GM11168 (cell line): ENCODE measurements around the gene CCDC186.

Source experiments
- in situ Hi-C: fragments of 300-500 bp; cut with MboI; formaldehyde crosslinking; loops from one replicate; pipeline ENCODE4 v1.12.0; 2022; ENCODE audit warnings: low sequenced_read_pairs; ENCODE audit not compliant: unreplicated experiment

Gene CCDC186

GRCh38 chr10:114173921-114174694 lies at the start of gene CCDC186:
TSS of gene CCDC186 (minus strand) at chr10:114174203. CDS start at chr10:114163268, 10,935 bp downstream.
- in situ Hi-C loops: no loop called here

- in situ Hi-C loops: no loop called here
Measured at GRCh38 chr10:114223066-114223465, 49.1 kb upstream of the CCDC186 start.

- in situ Hi-C loops: no loop called here
Measured at GRCh38 chr10:114221235-114221634, 47.2 kb upstream of the CCDC186 start.

- in situ Hi-C loops: no loop called here
Measured at GRCh38 chr10:114220281-114220680, 46.3 kb upstream of the CCDC186 start.

- in situ Hi-C loops: no loop called here
Measured at GRCh38 chr10:114215033-114215432, 41.0 kb upstream of the CCDC186 start.

- in situ Hi-C loops: no loop called here
Measured at GRCh38 chr10:114212153-114212552, 38.1 kb upstream of the CCDC186 start.

GRCh38 chr10:114208351-114208750 lies 34.3 kb upstream of the CCDC186 start:
- in situ Hi-C loops: no loop called here

GRCh38 chr10:114207349-114207748 lies 33.3 kb upstream of the CCDC186 start:
- in situ Hi-C loops: no loop called here

- in situ Hi-C loops: no loop called here
Measured at GRCh38 chr10:114206902-114207301, 32.9 kb upstream of the CCDC186 start.

GRCh38 chr10:114202812-114203211 lies 28.8 kb upstream of the CCDC186 start:
- in situ Hi-C loops: no loop called here

- in situ Hi-C loops: no loop called here
Measured at GRCh38 chr10:114199239-114199638, 25.2 kb upstream of the CCDC186 start.

GRCh38 chr10:114195079-114195478 lies 21.1 kb upstream of the CCDC186 start:
- in situ Hi-C loops: no loop called here

GRCh38 chr10:114189700-114190099 lies 15.7 kb upstream of the CCDC186 start:
- in situ Hi-C loops: no loop called here

- in situ Hi-C loops: no loop called here
Measured at GRCh38 chr10:114188900-114189299, 14.9 kb upstream of the CCDC186 start.

GRCh38 chr10:114188001-114188400 lies 14.0 kb upstream of the CCDC186 start:
- in situ Hi-C loops: no loop called here

GRCh38 chr10:114184276-114184675 lies 10.3 kb upstream of the CCDC186 start:
- in situ Hi-C loops: no loop called here

GRCh38 chr10:114183563-114183962 lies 9.6 kb upstream of the CCDC186 start:
- in situ Hi-C loops: no loop called here

- in situ Hi-C loops: no loop called here
Measured at GRCh38 chr10:114181971-114182370, 8.0 kb upstream of the CCDC186 start.

GRCh38 chr10:114180937-114181336 lies 6.9 kb upstream of the CCDC186 start:
- in situ Hi-C loops: no loop called here

GRCh38 chr10:114179747-114180146 lies 5.7 kb upstream of the CCDC186 start:
- in situ Hi-C loops: no loop called here

- in situ Hi-C loops: no loop called here
Measured at GRCh38 chr10:114179148-114179547, 5.1 kb upstream of the CCDC186 start, which contains the start of gene TDRD1. TSS of gene TDRD1 (plus strand) at chr10:114179353. CDS start at chr10:114187832, 8,479 bp downstream.

- in situ Hi-C loops: no loop called here
Measured at GRCh38 chr10:114176511-114176910, 2.5 kb upstream of the CCDC186 start.
